Calu3 (cell line): ENCODE results near the gene RAX. TPM values are rescaled to one million over a fixed set of nuclear protein-coding genes. Genes with fewer than 3 reads are reported as not detected.

Experiments used
- BruUV-seq: library from RNA; stranded (reverse); fragments of 400-500 nt; replicated peaks from 2 replicates; lab custom pipeline; 2021; lab: Mats Ljungman, UMichigan
- CTCF ChIA-PET: fragments of 300-600 bp; sonication (Branson Sonifier 250); formaldehyde crosslinking; loops from one replicate; lab custom pipeline; 2022; ENCODE audit warnings: antibody characterized with exemption; lab: Charles Lee
- DNase-seq: peaks from one replicate; pipeline ENCODE4 v3.0.0; 2022
- H3K27ac Mint-ChIP-seq: one replicate; pipeline ENCODE4 v1.8.0; 2022; ENCODE audit warnings: mixed read lengths; ENCODE audit not compliant: unreplicated experiment
- H3K27me3 Mint-ChIP-seq: one replicate; pipeline ENCODE4 v1.8.0; 2022; ENCODE audit warnings: mixed read lengths; ENCODE audit not compliant: unreplicated experiment
- H3K36me3 Mint-ChIP-seq: one replicate; pipeline ENCODE4 v1.8.0; 2022; ENCODE audit warnings: mild to moderate bottlenecking, moderate library complexity, mixed read lengths; ENCODE audit not compliant: insufficient read depth, unreplicated experiment
- H3K4me1 Mint-ChIP-seq: one replicate; pipeline ENCODE4 v1.8.0; 2022; ENCODE audit warnings: mild to moderate bottlenecking, low read depth, mixed read lengths; ENCODE audit not compliant: unreplicated experiment
- H3K4me3 Mint-ChIP-seq: one replicate; pipeline ENCODE4 v1.8.0; 2022; ENCODE audit warnings: mild to moderate bottlenecking, low read depth, moderate library complexity, mixed read lengths; ENCODE audit not compliant: unreplicated experiment
- H3K9me3 Mint-ChIP-seq: one replicate; pipeline ENCODE4 v1.8.0; 2022; ENCODE audit warnings: low read depth, mixed read lengths; ENCODE audit not compliant: unreplicated experiment
- CTCF ChIP-seq: fragments of 200-600 bp; IDR thresholded peaks from one replicate; pipeline ENCODE4 v1.8.0; 2022; ENCODE audit warnings: antibody characterized with exemption; ENCODE audit not compliant: unreplicated experiment
- intact Hi-C: fragments of 100-400 bp; cut with micrococcal nuclease; formaldehyde crosslinking; loops from one replicate; pipeline ENCODE4 v1.10.0; 2022; ENCODE audit not compliant: unreplicated experiment
- total RNA-seq: library from RNA; stranded (reverse); gene quantifications from 2 replicates; pipeline ENCODE4 v1.2.3, GENCODE V29; 2022

The RAX gene
- total RNA-seq, 1 experiment from 2014 or later, result not detected

- Mint-ChIP-seq H3K4me1 (peaks cover 27% of the 10 kb centered on the region), H3K27ac (no peak overlapping the region), H3K4me3 (no peak overlapping the region), H3K9me3 (no peaks in the 10 kb centered on the region), H3K36me3 (peaks cover 5% of the 10 kb centered on the region), H3K27me3 (peaks cover 96% of the 10 kb centered on the region)
- no TSS peak for BruUV-seq
- intact Hi-C loops, result no loop called here
- DNase-seq, result no peak
- CTCF ChIA-PET, result interaction anchor here (0.7 to 1.9 kb wide), 2 partner anchors 12 to 132 kb away, joined by 3 to 4 read pairs; no protein-coding TSS in a partner anchor
- no peak for TF ChIP-seq CTCF
Measured at GRCh38 chr18:59270689-59271257, 2.5 kb downstream of the RAX start.

GRCh38 chr18:59269563-59270119 is 3.6 kb downstream of the RAX start:
- Mint-ChIP-seq H3K36me3 (peaks cover 5% of the 10 kb centered on the region), H3K27ac (peak overlapping the region; percentile 86), H3K9me3 (no peaks in the 10 kb centered on the region), H3K27me3 (peaks cover 96% of the 10 kb centered on the region), H3K4me1 (peaks cover 27% of the 10 kb centered on the region), H3K4me3 (peak overlapping the region; percentile 70)
- intact Hi-C loops, result no loop called here
- TF ChIP-seq CTCF, result no peak
- CTCF ChIA-PET, result interaction anchor here (1.3 kb wide), 1 partner anchor 133 kb away, joined by 5 read pairs; no protein-coding TSS in a partner anchor
- DNase-seq, result no peak
- no TSS peak for BruUV-seq

DNA sequence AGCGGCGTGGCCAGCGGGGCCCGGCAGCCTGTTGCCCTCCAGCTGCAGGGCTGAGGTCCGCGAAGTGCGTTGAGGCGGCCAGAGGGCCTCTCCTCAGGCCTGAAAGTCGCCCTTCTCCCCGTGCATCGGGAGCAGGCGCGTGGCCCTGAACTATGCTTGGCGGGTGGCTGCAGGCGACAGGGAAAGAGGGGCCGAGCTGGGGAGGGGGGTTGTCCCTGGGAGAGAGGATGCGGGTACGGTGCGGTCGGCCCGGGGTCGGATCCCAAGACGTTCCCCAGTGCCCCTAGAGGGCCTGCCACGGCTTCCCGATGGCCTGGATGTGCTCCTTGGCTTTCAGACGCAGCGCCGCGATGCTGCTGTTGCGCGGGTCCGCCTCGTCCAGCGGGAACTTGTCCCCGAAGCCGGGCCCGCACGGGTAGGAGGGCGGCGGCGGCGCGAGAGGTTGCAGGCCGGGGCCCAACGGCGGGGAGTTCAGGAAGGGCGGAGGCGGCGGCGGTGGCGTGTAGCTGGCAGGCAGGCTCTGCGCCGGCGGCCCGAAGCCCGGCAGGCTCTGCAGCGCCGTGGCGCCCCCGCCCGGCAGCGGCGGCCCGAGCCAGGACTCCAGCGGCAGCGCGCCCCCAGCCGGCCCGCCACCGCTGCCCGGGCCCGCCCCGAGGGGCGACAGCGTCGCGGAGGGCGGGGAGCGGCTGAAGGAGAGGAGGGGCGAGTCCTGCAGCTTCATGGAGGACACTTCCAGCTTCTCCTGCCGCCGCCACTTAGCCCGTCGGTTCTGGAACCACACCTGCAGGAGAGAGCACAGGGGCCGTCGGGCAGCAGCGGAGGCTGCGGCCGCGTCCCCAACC is 4.3 kb downstream of the RAX start:
- peak; percentile 63 for DNase-seq
- Mint-ChIP-seq H3K27ac (peak overlapping the region; percentile 86), H3K4me1 (peaks cover 27% of the 10 kb centered on the region), H3K4me3 (peak overlapping the region; percentile 70), H3K36me3 (peaks cover 5% of the 10 kb centered on the region), H3K27me3 (peaks cover 96% of the 10 kb centered on the region), H3K9me3 (no peaks in the 10 kb centered on the region)
- BruUV-seq, result no TSS peak
- intact Hi-C loops, result no loop called here
- peak; percentile 43 for TF ChIP-seq CTCF
- CTCF ChIA-PET, result interaction anchor here (1.2 to 1.3 kb wide), 2 partner anchors 20 to 133 kb away, joined by 4 to 5 read pairs; no protein-coding TSS in a partner anchor

DNA sequence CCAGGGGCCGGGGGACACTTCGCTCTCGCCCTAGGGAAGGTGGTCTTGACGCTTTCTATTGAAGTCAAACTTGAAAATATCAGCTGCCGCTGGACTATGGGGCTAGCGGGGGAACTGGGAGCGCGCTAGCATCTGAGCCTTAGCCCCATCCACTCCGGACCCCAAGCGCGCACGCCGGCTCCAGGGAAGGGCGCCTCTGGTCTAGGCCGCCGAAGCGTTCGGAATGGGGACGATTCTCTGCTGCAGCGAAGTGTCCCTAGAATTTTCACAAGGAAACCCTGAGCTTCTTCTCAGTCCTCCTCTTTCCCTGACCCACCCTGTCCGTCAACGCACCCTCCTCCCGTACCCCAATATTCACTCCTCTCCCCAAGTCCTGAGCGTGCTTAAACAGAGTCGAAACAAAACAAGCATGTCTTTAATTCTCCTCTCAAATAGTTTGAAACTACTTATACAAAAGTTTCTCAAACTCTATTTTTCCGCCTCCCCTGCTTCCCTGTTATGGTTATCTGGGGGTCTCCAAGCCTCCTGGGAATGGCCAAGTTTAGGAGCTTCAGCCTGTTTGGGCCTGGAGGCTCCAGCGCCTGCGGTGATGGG is 5.0 kb downstream of the RAX start:
- intact Hi-C loops, result no loop called here
- CTCF ChIA-PET, result interaction anchor here (0.6 to 1.2 kb wide), 4 partner anchors 19 to 714 kb away, joined by 4 to 7 read pairs (median 4); no protein-coding TSS in a partner anchor

More for the DNA sequence above, 5.0 kb downstream of the RAX start:
- TF ChIP-seq CTCF, result no peak
- H3K4me3 Mint-ChIP-seq, result peak overlapping the region; percentile 70
- no peaks in the 10 kb centered on the region for H3K9me3 Mint-ChIP-seq
- peaks cover 33% of the 10 kb centered on the region for H3K4me1 Mint-ChIP-seq
- H3K36me3 Mint-ChIP-seq, result peaks cover 5% of the 10 kb centered on the region
- peaks cover 96% of the 10 kb centered on the region for H3K27me3 Mint-ChIP-seq
- no peak for DNase-seq
- no peak overlapping the region for H3K27ac Mint-ChIP-seq
- BruUV-seq, result no TSS peak
